K562 treated with DMSO at 1 percent for 24 hours (cell line): ENCODE data around the gene MRPS18A. TPM values are rescaled to one million over a fixed set of nuclear protein-coding genes. Genes with fewer than 3 reads are reported as not detected.

Experiments
- total RNA-seq: library from RNA; unstranded; fragments of 300-600 nt; gene quantifications from 2 replicates; pipeline ENCODE4 v1.2.3, GENCODE V29; 2022; ENCODE audit warnings: low read depth; ENCODE audit not compliant: insufficient read depth

Gene MRPS18A
- 143 and 147 TPM in 2 replicates for total RNA-seq

GRCh38 chr6:43687437-43688347 is at the start of gene MRPS18A:
MRPS18A (minus strand) TSS chr6:43687791; CDS start chr6:43687779, 12 bp downstream.

GRCh38 chr6:43644940-43645612 is 42.5 kb downstream of the MRPS18A start, which contains the start of gene RSPH9:
RSPH9 (plus strand) TSS chr6:43645036; CDS start chr6:43645099, 63 bp downstream.

DNA sequence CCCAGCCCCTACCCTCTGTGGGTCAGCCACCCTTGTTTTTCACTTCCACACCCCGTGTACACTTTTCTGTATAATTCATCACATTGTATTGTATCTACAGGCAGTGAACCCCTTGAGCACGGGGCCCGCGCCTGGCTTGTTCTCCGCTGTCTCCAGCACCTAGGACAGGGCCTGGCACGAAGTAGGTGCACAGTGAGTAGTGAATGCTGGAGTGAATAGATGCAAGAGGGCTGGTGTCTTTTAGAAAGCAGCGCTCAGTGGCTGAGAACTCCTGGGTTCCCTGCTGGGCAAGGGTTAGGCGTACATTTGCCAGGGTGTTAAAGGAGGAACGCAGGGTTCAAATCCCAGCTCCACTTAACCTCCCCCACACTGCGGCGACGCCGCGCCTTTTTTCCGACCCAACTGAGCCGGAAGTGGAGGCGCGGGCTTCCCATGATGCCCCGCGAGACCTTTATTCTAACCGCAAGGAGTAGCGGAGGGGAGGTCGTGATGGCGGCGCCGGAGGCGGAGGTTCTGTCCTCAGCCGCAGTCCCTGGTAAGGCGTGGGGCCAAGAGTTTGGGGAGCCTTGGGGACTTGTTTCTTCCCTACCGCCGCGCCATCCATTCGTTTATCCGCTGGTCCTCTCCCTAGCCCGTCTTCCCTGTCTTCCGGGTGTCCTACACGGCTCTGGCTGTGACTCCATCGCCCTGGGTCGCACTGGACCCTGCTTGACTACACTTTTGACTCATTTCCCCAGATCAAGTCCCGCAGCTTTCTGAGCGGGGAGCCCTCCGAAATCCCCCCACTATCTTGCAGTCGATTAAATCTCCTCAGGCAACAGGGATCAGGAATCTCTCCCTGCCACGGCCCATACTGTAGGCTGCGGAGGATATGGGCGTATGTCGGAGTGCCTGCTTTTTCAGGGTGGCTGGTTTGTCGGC is 51.9 kb downstream of the MRPS18A start, which contains the start of gene MAD2L1BP:
Gene MAD2L1BP (plus strand): TSS at position 454 of the 921 bp plus-strand sequence. CDS start 36 bp downstream, at position 490.

DNA sequence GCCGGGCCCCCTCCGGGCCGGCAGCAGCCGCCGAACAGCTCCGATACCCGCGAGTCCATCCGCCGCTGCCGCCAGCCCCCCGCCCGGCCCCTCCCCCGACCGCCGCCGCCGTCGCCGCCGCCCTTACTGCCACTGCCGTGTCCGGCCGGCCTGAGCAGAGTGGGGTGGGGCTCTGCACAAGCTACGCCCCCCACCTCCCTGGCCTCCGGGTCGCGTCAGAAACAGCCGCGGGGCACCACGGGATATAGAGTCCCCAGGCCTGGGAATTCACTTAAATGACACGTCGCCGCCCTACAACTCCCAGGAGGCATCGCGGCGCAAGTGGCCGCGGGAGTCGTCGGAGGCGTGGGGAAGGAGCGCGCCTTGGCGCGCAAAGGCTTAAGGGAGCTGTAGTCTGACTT is 58.5 kb downstream of the MRPS18A start, which contains the start of gene GTPBP2:
Gene GTPBP2 (minus strand): TSS at position 161 of the 401 bp plus-strand sequence. CDS start 102 bp downstream, at position 59.

Other genes starting within 250 kb of the MRPS18A start
- gene DLK2, start 232.2 kb downstream of the MRPS18A start, total RNA-seq: 1.9 and 3.7 TPM in 2 replicates
- 41.2 and 45.2 TPM in 2 replicates for gene TJAP1, start 210.2 kb downstream of the MRPS18A start, total RNA-seq
- gene LRRC73, start 177.4 kb downstream of the MRPS18A start, total RNA-seq: 1.2 and 1.3 TPM in 2 replicates
- 144 and 148 TPM in 2 replicates for gene YIPF3, start 170.9 kb downstream of the MRPS18A start, total RNA-seq
- 38.0 and 45.8 TPM in 2 replicates for gene POLR1C, start 170.7 kb downstream of the MRPS18A start, total RNA-seq
- 58.4 and 77.1 TPM in 2 replicates for gene XPO5, start 111.8 kb downstream of the MRPS18A start, total RNA-seq
- gene POLH, start 111.6 kb downstream of the MRPS18A start, total RNA-seq: 27.2 and 35.2 TPM in 2 replicates
- 231 and 248 TPM in 2 replicates for gene GTPBP2, start 58.5 kb downstream of the MRPS18A start, total RNA-seq
- 71.1 and 74.5 TPM in 2 replicates for gene MAD2L1BP, start 52.0 kb downstream of the MRPS18A start, total RNA-seq
- 0.60 and 0.66 TPM in 2 replicates for gene RSPH9, start 42.8 kb downstream of the MRPS18A start, total RNA-seq
- gene VEGFA, start 82.4 kb upstream of the MRPS18A start, total RNA-seq: 156 and 189 TPM in 2 replicates